Fibroblast of pulmonary artery (primary cell): Measurements from ENCODE around the gene TRAF3IP1.
A peak's percentile ranks its signal among the peaks of the same experiment; 100 is the strongest.
"Not testable (repeated sequence)": the region's sequence is repeated elsewhere in the genome, so short reads cannot be mapped to it uniquely, and the experiment has no call there.

ENCODE experiments used
- DNase-seq: peaks from one replicate; pipeline ENCODE4 v3.0.0-alpha.2; 2010; ENCODE audit warnings: low read depth
- H3K4me3 ChIP-seq: replicated peaks from 2 replicates; pipeline ENCODE4 v1.5.1; 2011; ENCODE audit warnings: low read depth, mild to moderate bottlenecking, control low read depth, low read length, moderate library complexity
- CTCF ChIP-seq: IDR thresholded peaks from 2 replicates; pipeline ENCODE4 v1.5.1; 2011; ENCODE audit warnings: mild to moderate bottlenecking, control low read depth, low read length, inconsistent platforms; ENCODE audit errors: missing control alignments

TRAF3IP1 gene

GRCh38 chr2:238313991-238314350 is 6.3 kb upstream of the TRAF3IP1 start:
- no peak for TF ChIP-seq CTCF
- no peak overlapping the region for H3K4me3 ChIP-seq
- no peak for DNase-seq

GRCh38 chr2:238314576-238314975 is 5.7 kb upstream of the TRAF3IP1 start:
- no peak overlapping the region for H3K4me3 ChIP-seq
- DNase-seq: no peak
- TF ChIP-seq CTCF: no peak

GRCh38 chr2:238315031-238315595 is 5.2 kb upstream of the TRAF3IP1 start:
- no peak for DNase-seq

GRCh38 chr2:238320648-238321281 is 447 bp downstream of the TRAF3IP1 start:
- no peak for DNase-seq
- peak overlapping the region; percentile 65 for H3K4me3 ChIP-seq
- TF ChIP-seq CTCF: no peak

More at GRCh38 chr2:238315031-238315595, 5.2 kb upstream of the TRAF3IP1 start:
- no peak overlapping the region for H3K4me3 ChIP-seq
- no peak for TF ChIP-seq CTCF

- TF ChIP-seq CTCF: no peak
- no peak for DNase-seq
- peak overlapping the region; percentile 65 for H3K4me3 ChIP-seq
Observed at GRCh38 chr2:238321467-238321866, 1.1 kb downstream of the TRAF3IP1 start.

GRCh38 chr2:238322001-238322411 is 1.7 kb downstream of the TRAF3IP1 start:
- DNase-seq: no peak
- no peak overlapping the region for H3K4me3 ChIP-seq
- TF ChIP-seq CTCF: no peak

- not testable (repeated sequence) for H3K4me3 ChIP-seq, DNase-seq
Observed at GRCh38 chr2:238324248-238324647, 3.9 kb downstream of the TRAF3IP1 start.
